Nephron (organoid): ENCODE results near the gene PCDHGA1.

Source experiments
- H3K27ac Mint-ChIP-seq, 3 experiments: 2 replicates each; pipeline ENCODE4 v1.8.0; 2020; ENCODE audit warnings: mixed read lengths in 3 of 3, mild to moderate bottlenecking in 2 of 3, moderate library complexity in 1 of 3
- H3K27me3 Mint-ChIP-seq: 2 replicates; pipeline ENCODE4 v1.8.0; 2021; ENCODE audit warnings: low read depth, mild to moderate bottlenecking, moderate library complexity, mixed read lengths
- H3K36me3 Mint-ChIP-seq: 2 replicates; pipeline ENCODE4 v1.8.0; 2020; ENCODE audit warnings: low read depth, mixed read lengths
- H3K4me1 Mint-ChIP-seq: 2 replicates; pipeline ENCODE4 v1.8.0; 2020; ENCODE audit warnings: mixed read lengths
- H3K4me3 Mint-ChIP-seq, 3 experiments: 2 replicates each; pipeline ENCODE4 v1.8.0; 2020; ENCODE audit warnings: mild to moderate bottlenecking in 3 of 3, mixed read lengths in 3 of 3, moderate library complexity in 2 of 3
- H3K9me3 Mint-ChIP-seq: 2 replicates; pipeline ENCODE4 v1.8.0; 2020; ENCODE audit warnings: mixed read lengths
- TF ChIP-seq, protein P1 (sequence below), 3 experiments: fragments of 200-600 bp; sonication (generic); IDR thresholded peaks; one replicate each; pipeline ENCODE4 v1.5.0; 2021; ENCODE audit warnings: antibody characterized with exemption in 3 of 3; ENCODE audit not compliant: unreplicated experiment in 3 of 3

The PCDHGA1 gene

DNA sequence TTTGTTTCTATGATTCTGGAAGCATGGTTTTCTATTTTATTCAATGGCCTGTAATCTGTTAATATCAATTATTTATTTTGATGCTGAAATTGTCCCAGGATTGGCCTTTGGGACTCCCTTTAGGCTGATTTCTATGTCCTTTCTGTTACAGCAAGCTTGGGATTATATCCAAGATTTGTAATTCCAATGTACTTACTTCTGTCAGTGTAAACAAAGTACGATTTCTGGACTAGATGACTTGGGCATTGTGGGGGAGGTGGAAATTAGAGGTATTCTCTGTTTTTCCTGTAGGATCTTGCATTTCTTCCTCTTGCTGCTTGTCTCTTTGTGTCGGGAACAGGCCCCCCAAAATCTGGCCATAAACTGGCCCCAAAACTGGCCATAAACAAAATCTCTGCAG is 103.7 kb downstream of the PCDHGA1 start:
- TF ChIP-seq, protein P1, sequence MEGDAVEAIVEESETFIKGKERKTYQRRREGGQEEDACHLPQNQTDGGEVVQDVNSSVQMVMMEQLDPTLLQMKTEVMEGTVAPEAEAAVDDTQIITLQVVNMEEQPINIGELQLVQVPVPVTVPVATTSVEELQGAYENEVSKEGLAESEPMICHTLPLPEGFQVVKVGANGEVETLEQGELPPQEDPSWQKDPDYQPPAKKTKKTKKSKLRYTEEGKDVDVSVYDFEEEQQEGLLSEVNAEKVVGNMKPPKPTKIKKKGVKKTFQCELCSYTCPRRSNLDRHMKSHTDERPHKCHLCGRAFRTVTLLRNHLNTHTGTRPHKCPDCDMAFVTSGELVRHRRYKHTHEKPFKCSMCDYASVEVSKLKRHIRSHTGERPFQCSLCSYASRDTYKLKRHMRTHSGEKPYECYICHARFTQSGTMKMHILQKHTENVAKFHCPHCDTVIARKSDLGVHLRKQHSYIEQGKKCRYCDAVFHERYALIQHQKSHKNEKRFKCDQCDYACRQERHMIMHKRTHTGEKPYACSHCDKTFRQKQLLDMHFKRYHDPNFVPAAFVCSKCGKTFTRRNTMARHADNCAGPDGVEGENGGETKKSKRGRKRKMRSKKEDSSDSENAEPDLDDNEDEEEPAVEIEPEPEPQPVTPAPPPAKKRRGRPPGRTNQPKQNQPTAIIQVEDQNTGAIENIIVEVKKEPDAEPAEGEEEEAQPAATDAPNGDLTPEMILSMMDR (IDR thresholded peaks at IDR 0.05; ENCODE audit: unreplicated experiment in 3 of 3) = no peak
- no peaks in the 10 kb centered on the region for H3K4me1 Mint-ChIP-seq
- H3K27ac Mint-ChIP-seq = no peak overlapping the region
- peaks cover 95% of the 10 kb centered on the region for H3K36me3 Mint-ChIP-seq
- H3K27me3 Mint-ChIP-seq = no peaks in the 10 kb centered on the region
- no peak overlapping the region for H3K4me3 Mint-ChIP-seq
- peaks cover 76% of the 10 kb centered on the region for H3K9me3 Mint-ChIP-seq

DNA sequence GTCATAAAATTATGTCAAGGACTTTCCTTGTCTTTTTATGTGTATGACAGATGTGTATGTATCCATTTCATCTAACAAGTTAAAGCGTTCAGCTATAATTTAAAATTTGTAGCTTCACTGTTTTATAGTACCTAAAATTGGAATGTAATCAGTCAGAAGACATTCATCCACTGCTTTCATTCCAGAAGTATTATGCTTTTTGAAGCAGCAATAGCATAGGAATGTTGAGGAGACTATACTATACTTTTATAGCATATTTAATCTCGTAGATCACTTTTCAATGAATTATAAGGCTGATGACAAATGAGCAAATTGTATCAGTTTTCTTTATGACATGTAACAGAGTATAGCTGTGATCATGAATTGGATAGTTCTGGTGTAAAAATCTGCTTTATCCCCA is 106.9 kb downstream of the PCDHGA1 start:
- TF ChIP-seq, protein P1 (IDR thresholded peaks at IDR 0.05; ENCODE audit: unreplicated experiment in 3 of 3) = no peak
- Mint-ChIP-seq H3K27ac (no peak overlapping the region), H3K9me3 (peaks cover 83% of the 10 kb centered on the region), H3K4me1 (no peaks in the 10 kb centered on the region), H3K36me3 (peaks cover 93% of the 10 kb centered on the region), H3K27me3 (no peaks in the 10 kb centered on the region), H3K4me3 (no peak overlapping the region)

DNA sequence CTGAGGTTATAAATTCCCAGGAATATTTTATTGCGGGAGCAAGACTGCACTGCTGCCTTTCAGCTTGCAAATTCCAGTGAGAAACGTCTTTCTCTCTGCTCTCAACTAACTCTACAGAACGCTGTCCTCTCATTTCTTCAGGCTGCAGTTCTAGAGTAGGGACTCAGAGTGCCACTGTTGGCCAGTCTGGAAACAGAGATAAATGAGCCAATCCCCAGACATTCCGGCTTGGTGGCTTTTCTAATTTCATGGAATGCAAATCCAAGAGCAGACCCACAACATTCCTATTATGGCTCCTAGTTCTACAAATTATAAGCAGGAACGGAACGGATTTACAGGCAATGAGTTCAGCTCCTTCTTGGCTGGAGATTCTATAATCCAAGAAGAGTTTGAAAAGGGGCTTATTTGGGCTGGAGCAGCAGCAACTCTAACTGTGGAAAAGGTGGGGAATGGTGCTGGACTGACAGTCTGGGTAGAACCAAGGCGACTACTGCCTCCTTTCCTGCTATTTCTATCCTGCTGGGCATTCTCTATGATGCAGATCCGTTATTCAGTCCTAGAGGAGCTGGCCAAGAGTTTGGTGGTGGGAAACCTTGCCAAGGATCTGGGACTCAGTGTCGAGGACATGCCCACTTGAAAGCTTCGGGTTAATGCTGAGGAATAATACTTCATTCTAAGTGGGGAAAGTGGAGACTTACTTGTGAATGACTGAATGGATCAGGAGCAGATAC is 109.3 kb downstream of the PCDHGA1 start:
- Mint-ChIP-seq H3K4me3 (no peak overlapping the region), H3K36me3 (peaks cover 92% of the 10 kb centered on the region), H3K9me3 (peaks cover 87% of the 10 kb centered on the region), H3K27me3 (no peaks in the 10 kb centered on the region), H3K4me1 (no peaks in the 10 kb centered on the region), H3K27ac (no peak overlapping the region)
- TF ChIP-seq, protein P1 (IDR thresholded peaks at IDR 0.05; ENCODE audit: unreplicated experiment in 3 of 3) = no peak

DNA sequence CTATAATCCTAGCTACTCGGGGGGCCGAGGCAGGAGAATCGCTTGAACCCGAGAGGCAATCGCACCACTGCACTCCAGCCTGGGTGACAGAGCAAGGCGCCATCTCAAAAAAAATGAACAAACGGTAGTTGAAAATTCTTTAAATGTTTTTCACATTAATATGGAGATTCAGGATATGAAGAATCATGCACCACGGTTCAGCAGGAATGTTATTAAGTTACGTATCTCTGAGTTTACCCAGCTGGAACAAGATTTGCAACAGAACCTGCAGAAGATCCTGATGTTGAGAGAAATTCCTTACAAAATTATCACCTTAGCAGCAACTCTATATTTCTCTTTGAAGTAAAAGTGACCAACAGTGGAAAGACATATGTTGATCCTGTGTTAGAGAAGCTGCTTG is 110.0 kb downstream of the PCDHGA1 start:
- TF ChIP-seq, protein P1 (IDR thresholded peaks at IDR 0.05; ENCODE audit: unreplicated experiment in 3 of 3) = no peak

DNA sequence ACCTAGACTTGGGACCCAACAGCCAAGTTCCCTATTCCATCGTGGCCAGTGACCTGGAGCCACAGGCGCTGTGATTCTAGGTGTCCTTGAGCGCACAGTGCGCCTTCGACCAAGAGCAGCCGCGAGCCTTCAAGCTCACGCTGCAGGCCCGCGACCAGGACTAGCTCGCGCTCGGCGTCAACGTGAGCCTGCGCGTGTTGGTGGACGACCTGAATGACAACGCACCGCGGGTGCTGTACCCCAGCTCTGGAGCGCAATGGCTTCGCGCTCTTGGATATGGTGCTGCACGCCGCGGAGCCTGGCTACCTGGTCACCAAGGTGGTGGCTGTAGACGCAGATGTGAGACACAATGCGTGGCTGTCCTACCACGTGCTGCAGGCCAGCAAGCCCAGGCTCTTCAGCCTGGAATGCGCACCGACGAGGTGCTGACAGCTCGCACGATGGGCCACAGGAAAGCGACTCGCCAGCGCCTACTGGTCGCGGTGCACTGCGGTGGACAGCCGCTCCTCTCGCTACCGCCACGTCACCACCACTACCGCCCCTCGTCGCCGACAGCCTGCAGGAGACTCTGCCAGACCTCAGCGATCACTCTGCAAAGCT is 111.4 kb downstream of the PCDHGA1 start:
- Mint-ChIP-seq H3K4me1 (no peaks in the 10 kb centered on the region), H3K27ac (no peak overlapping the region), H3K36me3 (peaks cover 91% of the 10 kb centered on the region), H3K4me3 (no peak overlapping the region), H3K9me3 (peaks cover 83% of the 10 kb centered on the region), H3K27me3 (no peaks in the 10 kb centered on the region)
- TF ChIP-seq, protein P1 (IDR thresholded peaks at IDR 0.05; ENCODE audit: unreplicated experiment in 3 of 3) = no peak

More for the DNA sequence above, 110.0 kb downstream of the PCDHGA1 start:
- H3K4me1 Mint-ChIP-seq = no peaks in the 10 kb centered on the region
- peaks cover 91% of the 10 kb centered on the region for H3K36me3 Mint-ChIP-seq
- no peaks in the 10 kb centered on the region for H3K27me3 Mint-ChIP-seq
- no peak overlapping the region for H3K4me3 Mint-ChIP-seq
- H3K9me3 Mint-ChIP-seq = peaks cover 85% of the 10 kb centered on the region
- H3K27ac Mint-ChIP-seq = no peak overlapping the region

DNA sequence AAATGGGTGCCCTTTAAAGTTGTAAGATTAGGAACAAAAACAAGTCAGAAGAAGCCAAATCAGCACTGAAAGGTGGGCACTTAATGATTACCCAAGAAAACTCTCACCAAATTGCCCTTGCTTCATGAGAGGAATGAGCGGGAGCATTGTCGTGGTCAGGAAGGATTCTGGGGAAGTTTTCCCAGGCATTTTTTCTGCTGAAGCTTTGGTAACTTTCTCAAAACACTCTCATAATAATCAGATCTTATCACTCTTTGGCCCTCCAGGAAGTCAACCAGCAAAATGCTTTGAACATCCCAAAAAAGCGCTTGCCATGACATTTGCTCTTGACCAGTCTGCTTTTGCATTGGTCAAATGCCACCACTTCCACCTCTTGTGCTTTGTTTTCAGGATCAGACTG is 135.0 kb downstream of the PCDHGA1 start:
- no peaks in the 10 kb centered on the region for H3K4me1 Mint-ChIP-seq
- TF ChIP-seq, protein P1 (IDR thresholded peaks at IDR 0.05; ENCODE audit: unreplicated experiment in 3 of 3) = no peak
- peaks cover 27% of the 10 kb centered on the region for H3K9me3 Mint-ChIP-seq
- no peak overlapping the region for H3K4me3 Mint-ChIP-seq
- no peaks in the 10 kb centered on the region for H3K27me3 Mint-ChIP-seq
- no peak overlapping the region for H3K27ac Mint-ChIP-seq
- peaks cover 43% of the 10 kb centered on the region for H3K36me3 Mint-ChIP-seq
